ENCODE results near the gene TM4SF4.

The TM4SF4 gene, protein sequence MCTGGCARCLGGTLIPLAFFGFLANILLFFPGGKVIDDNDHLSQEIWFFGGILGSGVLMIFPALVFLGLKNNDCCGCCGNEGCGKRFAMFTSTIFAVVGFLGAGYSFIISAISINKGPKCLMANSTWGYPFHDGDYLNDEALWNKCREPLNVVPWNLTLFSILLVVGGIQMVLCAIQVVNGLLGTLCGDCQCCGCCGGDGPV

DNA sequence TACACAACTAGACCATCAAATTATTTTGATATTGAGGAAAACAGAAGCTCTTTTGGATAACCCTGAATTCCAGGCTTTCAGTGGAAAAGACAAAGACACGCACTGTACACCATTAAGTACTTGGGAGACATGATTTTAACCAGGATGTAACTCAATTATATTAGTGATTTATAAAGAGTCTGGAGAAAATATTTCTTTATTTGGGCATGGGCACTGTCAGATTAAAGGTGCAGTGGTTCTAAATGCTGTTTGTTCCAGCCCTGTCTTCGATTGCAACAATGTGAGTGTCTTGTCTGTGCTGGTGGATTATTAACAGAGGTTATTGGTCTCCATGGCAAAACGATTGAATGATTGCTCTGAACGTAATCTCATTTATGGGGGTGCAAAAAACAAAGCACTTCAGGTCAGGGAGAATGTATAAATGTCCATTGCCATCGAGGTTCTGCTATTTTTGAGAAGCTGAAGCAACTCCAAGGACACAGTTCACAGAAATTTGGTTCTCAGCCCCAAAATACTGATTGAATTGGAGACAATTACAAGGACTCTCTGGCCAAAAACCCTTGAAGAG, at the start of gene TM4SF4:
TM4SF4 (plus strand) TSS at position 448 of the 568 bp plus-strand sequence. CDS start 181 bp downstream, outside the sequence.
- H3K4me3 ChIP-seq (ENCODE audit: control insufficient read depth, low read depth, low read length): no peak within 1 kb of the TSS
- TF ChIP-seq, protein P1, sequence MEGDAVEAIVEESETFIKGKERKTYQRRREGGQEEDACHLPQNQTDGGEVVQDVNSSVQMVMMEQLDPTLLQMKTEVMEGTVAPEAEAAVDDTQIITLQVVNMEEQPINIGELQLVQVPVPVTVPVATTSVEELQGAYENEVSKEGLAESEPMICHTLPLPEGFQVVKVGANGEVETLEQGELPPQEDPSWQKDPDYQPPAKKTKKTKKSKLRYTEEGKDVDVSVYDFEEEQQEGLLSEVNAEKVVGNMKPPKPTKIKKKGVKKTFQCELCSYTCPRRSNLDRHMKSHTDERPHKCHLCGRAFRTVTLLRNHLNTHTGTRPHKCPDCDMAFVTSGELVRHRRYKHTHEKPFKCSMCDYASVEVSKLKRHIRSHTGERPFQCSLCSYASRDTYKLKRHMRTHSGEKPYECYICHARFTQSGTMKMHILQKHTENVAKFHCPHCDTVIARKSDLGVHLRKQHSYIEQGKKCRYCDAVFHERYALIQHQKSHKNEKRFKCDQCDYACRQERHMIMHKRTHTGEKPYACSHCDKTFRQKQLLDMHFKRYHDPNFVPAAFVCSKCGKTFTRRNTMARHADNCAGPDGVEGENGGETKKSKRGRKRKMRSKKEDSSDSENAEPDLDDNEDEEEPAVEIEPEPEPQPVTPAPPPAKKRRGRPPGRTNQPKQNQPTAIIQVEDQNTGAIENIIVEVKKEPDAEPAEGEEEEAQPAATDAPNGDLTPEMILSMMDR (conservative IDR thresholded peaks at IDR 0.05; ENCODE audit: control insufficient read depth, insufficient read depth, low read depth, low read length): no peak
- no peak for DNase-seq (ENCODE audit: low read depth)

- no peak for DNase-seq (ENCODE audit: low read depth)
- no peak overlapping the region for H3K4me3 ChIP-seq (ENCODE audit: control insufficient read depth, low read depth, low read length)
- TF ChIP-seq, protein P1 (conservative IDR thresholded peaks at IDR 0.05; ENCODE audit: control insufficient read depth, insufficient read depth, low read depth, low read length): no peak
These were observed 49.6 kb upstream of the TM4SF4 start for GRCh38 chr3:149424918-149425317.

GRCh38 chr3:149426325-149426724, 48.2 kb upstream of the TM4SF4 start:
- no peak overlapping the region for H3K4me3 ChIP-seq (ENCODE audit: control insufficient read depth, low read depth, low read length)
- TF ChIP-seq, protein P1 (conservative IDR thresholded peaks at IDR 0.05; ENCODE audit: control insufficient read depth, insufficient read depth, low read depth, low read length): no peak
- no peak for DNase-seq (ENCODE audit: low read depth)

GRCh38 chr3:149428087-149428486, 46.4 kb upstream of the TM4SF4 start:
- TF ChIP-seq, protein P1 (conservative IDR thresholded peaks at IDR 0.05; ENCODE audit: control insufficient read depth, insufficient read depth, low read depth, low read length): no peak
- no peak overlapping the region for H3K4me3 ChIP-seq (ENCODE audit: control insufficient read depth, low read depth, low read length)
- DNase-seq (ENCODE audit: low read depth): no peak

DNA sequence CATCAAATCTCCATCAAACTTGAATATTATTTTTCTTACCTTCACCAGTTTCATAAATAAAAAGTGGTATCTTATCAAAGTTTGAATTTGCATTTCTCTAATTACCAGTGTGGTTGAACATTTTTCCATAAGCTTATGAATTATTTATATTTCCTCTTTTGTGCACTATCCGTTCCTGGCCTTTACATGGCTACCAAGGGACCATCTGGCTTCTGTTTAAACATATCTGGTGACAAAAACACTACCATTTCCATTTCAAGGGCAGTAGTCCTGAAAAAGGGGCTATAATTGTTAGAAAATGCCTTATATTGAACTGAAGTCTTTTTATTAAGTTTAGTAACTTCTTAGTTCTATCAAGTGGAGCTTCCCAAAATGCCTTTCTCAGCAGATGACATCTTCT, 44.3 kb upstream of the TM4SF4 start:
- H3K4me3 ChIP-seq (ENCODE audit: control insufficient read depth, low read depth, low read length): no peak overlapping the region
- TF ChIP-seq, protein P1 (conservative IDR thresholded peaks at IDR 0.05; ENCODE audit: control insufficient read depth, insufficient read depth, low read depth, low read length): no peak
- DNase-seq (ENCODE audit: low read depth): no peak

DNA sequence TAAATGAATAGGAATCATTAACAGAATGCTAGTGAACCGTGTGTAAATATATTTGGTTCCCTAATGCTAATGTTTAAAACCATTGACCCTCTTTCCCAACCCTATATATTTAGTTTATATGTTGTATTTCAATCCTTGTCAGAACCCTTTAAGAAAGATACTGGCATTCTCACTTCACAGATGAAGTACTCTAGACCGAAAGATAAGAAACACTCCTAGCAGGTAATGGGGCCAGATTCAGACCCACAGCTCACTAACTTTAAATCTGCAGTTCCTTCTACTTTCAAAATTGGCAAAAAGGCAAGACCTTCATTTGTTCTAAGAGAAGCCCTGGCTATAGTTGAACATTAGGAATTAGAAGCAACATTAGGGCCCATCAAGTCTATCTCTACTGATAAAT, 42.3 kb upstream of the TM4SF4 start:
- DNase-seq (ENCODE audit: low read depth): no peak
- no peak overlapping the region for H3K4me3 ChIP-seq (ENCODE audit: control insufficient read depth, low read depth, low read length)
- TF ChIP-seq, protein P1 (conservative IDR thresholded peaks at IDR 0.05; ENCODE audit: control insufficient read depth, insufficient read depth, low read depth, low read length): no peak

All from fibroblast of mammary gland (primary cell).